Measurements from ENCODE around the gene CHIC2. TPM values are rescaled to one million over a fixed set of nuclear protein-coding genes. Genes with fewer than 3 reads are reported as not detected.

CHIC2 gene
- total and polyA plus RNA-seq, 2 of the 8 experiments (the other 6 are each of a cell fraction or from before 2014, with no cell fraction given) = 4.5 to 10.9 TPM

DNA sequence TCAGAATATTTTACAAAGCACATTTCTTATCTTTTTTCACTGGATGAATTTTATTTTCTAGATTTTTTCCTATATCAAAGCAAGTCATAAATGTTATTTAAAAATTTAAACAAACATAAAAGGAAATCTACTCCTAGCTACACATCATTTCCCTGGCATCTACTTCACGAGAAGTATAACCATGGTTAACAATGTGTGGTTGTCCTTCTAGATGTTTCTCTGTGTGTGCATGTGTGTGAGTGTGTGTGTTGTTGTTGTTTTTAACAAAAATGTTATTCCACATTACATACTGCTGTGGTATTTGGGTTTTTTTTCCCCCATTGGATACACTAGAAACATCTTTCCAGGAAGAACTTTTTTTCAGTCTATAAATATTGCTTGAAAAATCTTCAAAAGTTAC, 103.1 kb downstream of the CHIC2 start (continued):
- TF ChIP-seq SP2 (IDR thresholded peaks at IDR 0.05; ENCODE audit: low read length) (no peak), NANOG (IDR thresholded peaks at IDR 0.05; ENCODE audit: insufficient read depth, low read depth, low read length, poor library complexity, severe bottlenecking) (no peak), TAF1 (IDR thresholded peaks at IDR 0.05; ENCODE audit: low read depth, low read length) (no peak), KDM1A (IDR thresholded peaks at IDR 0.05; ENCODE audit: borderline replicate concordance, low read length) (no peak), NRF1 (IDR thresholded peaks at IDR 0.05; ENCODE audit: low read depth, low read length) (no peak), RBBP5 (IDR thresholded peaks at IDR 0.05; ENCODE audit: borderline replicate concordance, low read depth, low read length) (no peak)

All from H1 (cell line).